ENCODE data around the gene EZH1.
A peak's percentile ranks its signal among the peaks of the same experiment; 100 is the strongest.
"Not testable (repeated sequence)": the region's sequence is repeated elsewhere in the genome, so short reads cannot be mapped to it uniquely, and the experiment has no call there.

The EZH1 gene

GRCh38 chr17:42774066-42774745, 29.4 kb upstream of the EZH1 start:
- Mint-ChIP-seq H3K4me3 (peak overlapping the region; percentile 100), H3K4me1 (peaks cover 35% of the 10 kb centered on the region), H3K9me3 (no peaks in the 10 kb centered on the region), H3K27ac (peak overlapping the region; percentile 98), H3K27me3 (ENCODE audit: low read depth, poor library complexity) (peaks cover 5% of the 10 kb centered on the region), H3K36me3 (ENCODE audit: low read depth) (peaks cover 15% of the 10 kb centered on the region)
- no peak for TF ChIP-seq CTCF (IDR thresholded peaks at IDR 0.05)
- no peak for DNase-seq

GRCh38 chr17:42773290-42774035, 28.6 kb upstream of the EZH1 start, which contains the start of gene VPS25:
VPS25 (plus strand) TSS chr17:42773449; CDS start chr17:42773476, 27 bp downstream.
- Mint-ChIP-seq H3K4me3 (peak within 1 kb of the TSS; percentile 100), H3K27me3 (ENCODE audit: low read depth, poor library complexity) (peaks cover 11% of the 10 kb centered on the region), H3K36me3 (ENCODE audit: low read depth) (peaks cover 15% of the 10 kb centered on the region), H3K27ac (peak within 1 kb of the TSS; percentile 98), H3K4me1 (peaks cover 40% of the 10 kb centered on the region), H3K9me3 (no peaks in the 10 kb centered on the region)
- peak; percentile 73 for DNase-seq
- no peak for TF ChIP-seq CTCF (IDR thresholded peaks at IDR 0.05)

GRCh38 chr17:42772945-42773289, 28.1 kb upstream of the EZH1 start:
- peak overlapping the region; percentile 98 for H3K27ac Mint-ChIP-seq
- no peak for TF ChIP-seq CTCF (IDR thresholded peaks at IDR 0.05)
- H3K27me3 Mint-ChIP-seq (ENCODE audit: low read depth, poor library complexity): peaks cover 16% of the 10 kb centered on the region

GRCh38 chr17:42769964-42770363, 25.1 kb upstream of the EZH1 start:
- Mint-ChIP-seq H3K27me3 (ENCODE audit: low read depth, poor library complexity) (peaks cover 27% of the 10 kb centered on the region), H3K4me1 (peaks cover 48% of the 10 kb centered on the region)
- H3K36me3 Mint-ChIP-seq (ENCODE audit: low read depth); DNase-seq; H3K27ac Mint-ChIP-seq; H3K9me3 Mint-ChIP-seq; H3K4me3 Mint-ChIP-seq: not testable (repeated sequence)

More at GRCh38 chr17:42772945-42773289, 28.1 kb upstream of the EZH1 start:
- Mint-ChIP-seq H3K4me1 (peaks cover 45% of the 10 kb centered on the region), H3K4me3 (peak overlapping the region; percentile 100), H3K36me3 (ENCODE audit: low read depth) (peaks cover 15% of the 10 kb centered on the region), H3K9me3 (no peaks in the 10 kb centered on the region)
- no peak for DNase-seq

GRCh38 chr17:42768006-42768405, 23.2 kb upstream of the EZH1 start:
- DNase-seq; H3K36me3 Mint-ChIP-seq (ENCODE audit: low read depth); H3K9me3 Mint-ChIP-seq; H3K27ac Mint-ChIP-seq; H3K4me3 Mint-ChIP-seq: not testable (repeated sequence)
- Mint-ChIP-seq H3K4me1 (peaks cover 38% of the 10 kb centered on the region), H3K27me3 (ENCODE audit: low read depth, poor library complexity) (peaks cover 28% of the 10 kb centered on the region)

GRCh38 chr17:42767512-42767911, 22.7 kb upstream of the EZH1 start:
- no peaks in the 10 kb centered on the region for H3K36me3 Mint-ChIP-seq (ENCODE audit: low read depth)
- DNase-seq: no peak
- no peak overlapping the region for H3K4me3 Mint-ChIP-seq
- H3K9me3 Mint-ChIP-seq: no peaks in the 10 kb centered on the region
- H3K4me1 Mint-ChIP-seq: peaks cover 38% of the 10 kb centered on the region
- TF ChIP-seq CTCF (IDR thresholded peaks at IDR 0.05): no peak
- peaks cover 33% of the 10 kb centered on the region for H3K27me3 Mint-ChIP-seq (ENCODE audit: low read depth, poor library complexity)
- H3K27ac Mint-ChIP-seq: no peak overlapping the region
